Type B pancreatic cell (in vitro differentiated cells): ENCODE measurements around the gene ZNF681. TPM values are rescaled to one million over a fixed set of nuclear protein-coding genes. Genes with fewer than 3 reads are reported as not detected.

Experiments used
- DNase-seq: peaks from one replicate; pipeline ENCODE4 v3.0.0; 2021; ENCODE audit warnings: mixed read lengths; ENCODE audit not compliant: unreplicated experiment; ENCODE audit errors: extremely low spot score
- H3K27ac Mint-ChIP-seq: 2 replicates; pipeline ENCODE4 v1.8.0; 2021; ENCODE audit warnings: mild to moderate bottlenecking, mixed read lengths
- H3K27me3 Mint-ChIP-seq: 2 replicates; pipeline ENCODE4 v1.8.0; 2021; ENCODE audit warnings: mixed read lengths
- H3K36me3 Mint-ChIP-seq: 2 replicates; pipeline ENCODE4 v1.8.0; 2021; ENCODE audit warnings: mixed read lengths
- H3K4me1 Mint-ChIP-seq: one replicate; pipeline ENCODE4 v1.8.0; 2021; ENCODE audit warnings: mixed read lengths; ENCODE audit not compliant: unreplicated experiment
- H3K4me3 Mint-ChIP-seq: 2 replicates; pipeline ENCODE4 v1.8.0; 2021; ENCODE audit warnings: mild to moderate bottlenecking, mixed read lengths
- H3K9me3 Mint-ChIP-seq: 2 replicates; pipeline ENCODE4 v1.8.0; 2021; ENCODE audit warnings: mixed read lengths
- long read RNA-seq: library from polyadenylated mRNA; unstranded; transcript quantifications from one replicate; pipeline ENCODE4 v2.0.0, GENCODE V29; 2020
- total RNA-seq: library from RNA; stranded (reverse); gene quantifications from 2 replicates; pipeline ENCODE4 v1.2.1, GENCODE V29; 2021; ENCODE audit warnings: low replicate concordance
- TF ChIP-seq, protein P1 (sequence below): fragments of 200-600 bp; sonication (generic); conservative IDR thresholded peaks from 2 replicates; pipeline ENCODE4 v1.5.0; 2021; ENCODE audit warnings: antibody characterized with exemption, mild to moderate bottlenecking

The ZNF681 gene
- total RNA-seq, result 8.4 and 8.5 TPM in 2 replicates
- long read RNA-seq, full-length matches to known transcripts, result 11 of 32 reads
- long read RNA-seq, partial matches to known transcripts, result 0 of 32 reads
- long read RNA-seq, other reads (novel, unspliced or antisense), result 21 of 32 reads

DNA sequence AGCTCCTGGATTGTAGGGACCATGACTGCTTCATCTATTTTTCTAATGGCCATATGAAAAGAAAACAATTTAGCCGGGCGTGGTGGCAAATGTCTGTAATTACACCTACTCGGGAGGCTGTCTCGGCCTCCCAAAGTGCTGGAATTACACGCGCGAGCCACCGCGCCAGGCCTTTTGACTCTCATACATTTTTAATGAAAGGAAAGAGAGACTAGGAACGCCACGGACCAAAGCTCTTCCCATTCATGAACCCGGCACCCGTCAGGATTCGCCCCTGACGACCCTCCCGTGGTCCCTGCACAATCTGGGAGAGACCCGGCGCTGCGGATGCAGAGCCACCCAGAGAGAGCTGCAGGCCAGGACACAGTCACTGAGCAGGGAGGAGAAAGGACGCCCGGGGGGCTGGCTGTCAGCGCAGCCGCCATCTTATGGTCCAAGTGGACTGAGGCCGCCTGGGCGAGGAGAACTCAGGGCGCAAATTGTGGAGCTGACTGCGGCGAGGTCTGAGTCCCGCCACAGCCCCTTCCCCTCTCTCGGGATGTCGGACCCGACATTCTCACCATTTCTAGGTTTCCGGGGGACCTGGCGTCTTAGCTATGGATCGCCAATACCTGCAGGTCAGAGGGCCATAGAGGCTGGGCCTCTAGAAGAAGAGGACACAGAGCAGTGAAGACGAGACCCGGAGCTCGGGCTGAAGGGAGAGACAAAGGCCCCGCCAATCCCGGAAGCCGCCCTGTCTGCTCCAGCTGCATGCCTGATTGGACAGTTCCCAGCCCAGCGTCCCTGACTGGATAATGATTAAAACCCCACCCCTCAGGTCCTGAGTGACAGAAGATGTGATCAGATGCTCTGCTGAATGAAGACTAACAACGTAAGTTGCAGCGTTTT, at the start of gene ZNF681:
Gene ZNF681 (minus strand): TSS at position 705 of the 888 bp plus-strand sequence. CDS start 142 bp downstream, at position 563.
- Mint-ChIP-seq H3K4me1 (peaks cover 4% of the 10 kb centered on the region), H3K27me3 (no peaks in the 10 kb centered on the region), H3K4me3 (peak within 1 kb of the TSS; percentile 98), H3K36me3 (peaks cover 23% of the 10 kb centered on the region), H3K27ac (peak within 1 kb of the TSS; percentile 97), H3K9me3 (peaks cover 8% of the 10 kb centered on the region)
- peak; percentile 84 for DNase-seq
- TF ChIP-seq, protein P1, sequence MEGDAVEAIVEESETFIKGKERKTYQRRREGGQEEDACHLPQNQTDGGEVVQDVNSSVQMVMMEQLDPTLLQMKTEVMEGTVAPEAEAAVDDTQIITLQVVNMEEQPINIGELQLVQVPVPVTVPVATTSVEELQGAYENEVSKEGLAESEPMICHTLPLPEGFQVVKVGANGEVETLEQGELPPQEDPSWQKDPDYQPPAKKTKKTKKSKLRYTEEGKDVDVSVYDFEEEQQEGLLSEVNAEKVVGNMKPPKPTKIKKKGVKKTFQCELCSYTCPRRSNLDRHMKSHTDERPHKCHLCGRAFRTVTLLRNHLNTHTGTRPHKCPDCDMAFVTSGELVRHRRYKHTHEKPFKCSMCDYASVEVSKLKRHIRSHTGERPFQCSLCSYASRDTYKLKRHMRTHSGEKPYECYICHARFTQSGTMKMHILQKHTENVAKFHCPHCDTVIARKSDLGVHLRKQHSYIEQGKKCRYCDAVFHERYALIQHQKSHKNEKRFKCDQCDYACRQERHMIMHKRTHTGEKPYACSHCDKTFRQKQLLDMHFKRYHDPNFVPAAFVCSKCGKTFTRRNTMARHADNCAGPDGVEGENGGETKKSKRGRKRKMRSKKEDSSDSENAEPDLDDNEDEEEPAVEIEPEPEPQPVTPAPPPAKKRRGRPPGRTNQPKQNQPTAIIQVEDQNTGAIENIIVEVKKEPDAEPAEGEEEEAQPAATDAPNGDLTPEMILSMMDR, result peak; percentile 67

DNA sequence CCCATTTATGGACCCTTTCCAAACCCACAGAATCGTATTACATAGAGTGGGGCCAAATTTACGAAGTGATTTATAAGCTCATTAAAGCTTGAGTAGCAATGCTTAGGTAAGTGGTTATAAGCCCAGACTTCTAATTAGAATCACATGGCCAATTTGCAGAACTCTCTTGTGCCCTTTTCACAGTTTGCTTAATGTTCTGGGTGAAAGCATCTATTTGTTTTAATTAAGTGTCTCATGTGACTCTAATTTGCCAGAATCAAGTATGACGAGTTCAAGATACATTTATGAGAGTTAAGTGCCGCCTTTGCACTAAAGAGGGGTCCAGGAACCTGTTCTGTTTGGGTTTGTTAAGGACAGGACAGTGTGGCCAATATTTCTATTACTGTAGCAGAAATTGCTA, 46.0 kb upstream of the ZNF681 start:
- H3K27me3 Mint-ChIP-seq, result no peaks in the 10 kb centered on the region
- TF ChIP-seq, protein P1, result no peak
- H3K27ac Mint-ChIP-seq, result no peak overlapping the region
- peaks cover 46% of the 10 kb centered on the region for H3K36me3 Mint-ChIP-seq
- peaks cover 6% of the 10 kb centered on the region for H3K9me3 Mint-ChIP-seq
- no peaks in the 10 kb centered on the region for H3K4me1 Mint-ChIP-seq
- no peak overlapping the region for H3K4me3 Mint-ChIP-seq
- no peak for DNase-seq

DNA sequence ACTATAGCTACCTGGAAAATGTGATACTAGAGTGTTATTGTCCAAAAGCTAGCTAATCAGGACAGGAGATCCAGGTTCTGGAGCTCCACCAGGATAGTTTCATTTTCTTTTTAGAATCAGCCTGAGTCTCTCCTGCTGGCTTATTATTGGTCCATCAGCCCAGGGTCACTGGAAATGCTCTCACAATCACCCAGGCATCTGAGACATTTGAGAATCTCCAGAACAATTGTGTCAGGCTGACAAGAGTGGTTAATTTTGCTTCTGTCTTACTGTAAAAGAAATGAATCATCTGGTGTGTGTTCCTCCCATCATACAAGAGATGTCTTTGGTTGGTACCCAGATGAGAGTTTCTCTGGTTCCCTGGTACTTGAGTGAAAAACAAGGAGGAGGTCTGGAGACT, 43.6 kb upstream of the ZNF681 start:
- Mint-ChIP-seq H3K36me3 (peaks cover 33% of the 10 kb centered on the region), H3K27me3 (no peaks in the 10 kb centered on the region), H3K4me3 (no peak overlapping the region), H3K9me3 (no peaks in the 10 kb centered on the region), H3K4me1 (no peaks in the 10 kb centered on the region), H3K27ac (no peak overlapping the region)
- DNase-seq, result no peak
- TF ChIP-seq, protein P1, result no peak

DNA sequence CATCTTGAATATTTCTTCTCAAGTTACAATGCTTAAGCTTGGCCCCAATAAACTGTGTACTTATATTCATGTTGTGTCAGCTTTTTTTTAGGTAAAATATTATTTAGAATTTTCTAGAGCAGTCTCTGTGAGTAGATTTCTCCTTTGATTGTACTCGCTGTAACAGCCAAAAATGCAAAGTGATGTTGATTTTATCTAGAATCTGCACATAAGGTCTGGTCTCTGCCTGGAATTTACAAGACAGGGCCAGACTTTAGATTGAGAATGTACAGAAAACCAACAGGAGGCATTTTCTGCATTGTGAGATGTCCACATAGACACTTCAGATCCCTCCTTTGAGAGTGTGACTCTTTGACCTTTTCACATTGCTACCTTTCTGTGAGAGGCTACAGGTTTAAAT, 43.1 kb upstream of the ZNF681 start:
- H3K4me1 Mint-ChIP-seq, result no peaks in the 10 kb centered on the region
- no peak overlapping the region for H3K27ac Mint-ChIP-seq
- no peak for DNase-seq
- no peaks in the 10 kb centered on the region for H3K9me3 Mint-ChIP-seq
- no peaks in the 10 kb centered on the region for H3K27me3 Mint-ChIP-seq
- TF ChIP-seq, protein P1, result no peak
- H3K36me3 Mint-ChIP-seq, result peaks cover 31% of the 10 kb centered on the region
- H3K4me3 Mint-ChIP-seq, result no peak overlapping the region

DNA sequence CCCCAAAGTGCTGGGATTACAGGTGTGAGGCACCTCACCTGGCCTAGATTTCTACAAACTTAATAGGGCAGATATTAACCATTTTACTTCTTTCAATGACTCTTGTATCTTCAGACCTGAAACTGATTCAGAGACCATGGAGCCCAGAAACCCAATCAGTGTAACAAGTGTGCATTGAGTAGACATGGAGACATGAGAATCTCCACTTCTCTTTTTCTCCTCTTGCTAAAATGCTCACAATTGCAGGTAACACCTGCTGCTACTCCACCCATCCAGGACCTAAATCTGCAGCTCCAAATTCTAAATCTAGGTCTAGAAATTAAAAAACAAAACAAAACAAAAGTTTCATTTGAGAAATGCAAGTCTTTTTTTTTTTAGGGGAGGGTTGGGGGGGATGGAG, 42.2 kb upstream of the ZNF681 start:
- no peaks in the 10 kb centered on the region for H3K4me1 Mint-ChIP-seq
- DNase-seq, result no peak
- H3K36me3 Mint-ChIP-seq, result peaks cover 38% of the 10 kb centered on the region
- H3K9me3 Mint-ChIP-seq, result no peaks in the 10 kb centered on the region
- no peaks in the 10 kb centered on the region for H3K27me3 Mint-ChIP-seq
- no peak overlapping the region for H3K27ac Mint-ChIP-seq
- TF ChIP-seq, protein P1, result no peak
- no peak overlapping the region for H3K4me3 Mint-ChIP-seq
